ENCODE measurements around the gene PLEKHA5.
"Not testable (repeated sequence)": the region's sequence is repeated elsewhere in the genome, so short reads cannot be mapped to it uniquely, and the experiment has no call there.

Gene PLEKHA5

DNA sequence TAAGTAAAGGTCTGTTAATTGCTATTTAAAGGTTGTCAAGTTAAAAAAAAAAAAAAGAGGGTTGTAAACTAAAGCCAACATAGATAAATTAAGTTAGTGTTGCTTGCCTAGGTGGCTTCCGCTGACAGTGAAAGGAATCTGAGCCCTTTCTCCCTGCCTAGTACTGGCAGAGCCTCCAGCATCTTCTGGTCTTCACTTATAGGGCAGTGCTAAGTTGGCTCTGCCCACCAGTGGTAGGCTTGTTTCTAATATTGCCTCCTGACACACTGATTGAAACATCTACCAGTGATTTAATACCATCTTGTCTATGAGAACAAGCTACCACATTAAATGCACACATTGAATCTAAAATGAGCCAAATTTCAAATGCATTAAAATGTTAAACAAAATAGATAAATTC lies 39.7 kb downstream of the PLEKHA5 start:
- no peak for DNase-seq

- not testable (repeated sequence) for DNase-seq
Measured at GRCh38 chr12:19170286-19170685, 40.8 kb downstream of the PLEKHA5 start.

GRCh38 chr12:19171731-19172130 lies 42.2 kb downstream of the PLEKHA5 start:
- no peak for DNase-seq

DNA sequence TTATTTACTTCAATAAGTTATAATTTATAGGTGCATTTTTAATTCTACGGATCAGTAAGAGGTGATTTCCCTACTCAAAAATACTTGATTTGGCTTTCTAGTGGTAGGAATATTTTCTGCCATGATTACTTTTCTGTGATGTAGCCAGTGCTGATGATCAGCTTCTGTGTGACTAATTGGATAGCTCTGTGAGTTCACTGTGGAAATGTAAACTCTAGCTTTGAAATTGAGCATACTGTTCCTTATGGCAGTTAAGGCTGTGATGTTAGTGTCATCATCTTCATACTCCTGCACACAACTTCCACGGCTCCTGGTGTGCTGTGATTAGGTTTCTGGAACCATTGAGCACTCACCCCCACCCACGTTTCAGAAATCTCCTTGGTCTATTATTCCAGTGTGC lies 48.2 kb downstream of the PLEKHA5 start:
- no peak for DNase-seq

DNA sequence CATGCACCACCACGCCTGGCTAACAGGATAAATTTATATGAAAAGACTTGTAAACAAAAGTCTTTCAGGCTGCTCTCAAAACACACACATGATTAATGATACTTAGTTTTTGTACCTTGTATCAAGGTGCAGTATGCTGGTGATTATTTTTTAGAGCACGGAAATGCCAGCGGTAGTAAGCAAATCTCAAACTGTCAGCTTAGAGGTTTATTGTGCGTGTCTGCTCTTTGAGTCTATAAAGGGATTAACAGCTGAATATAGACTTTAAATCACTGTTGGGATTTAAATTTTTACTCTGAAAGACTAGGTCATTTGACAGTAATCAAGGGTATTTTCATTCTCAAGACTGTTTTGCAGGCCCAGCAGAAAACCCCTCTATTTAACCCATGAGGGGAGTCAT lies 50.5 kb downstream of the PLEKHA5 start:
- DNase-seq: no peak

DNA sequence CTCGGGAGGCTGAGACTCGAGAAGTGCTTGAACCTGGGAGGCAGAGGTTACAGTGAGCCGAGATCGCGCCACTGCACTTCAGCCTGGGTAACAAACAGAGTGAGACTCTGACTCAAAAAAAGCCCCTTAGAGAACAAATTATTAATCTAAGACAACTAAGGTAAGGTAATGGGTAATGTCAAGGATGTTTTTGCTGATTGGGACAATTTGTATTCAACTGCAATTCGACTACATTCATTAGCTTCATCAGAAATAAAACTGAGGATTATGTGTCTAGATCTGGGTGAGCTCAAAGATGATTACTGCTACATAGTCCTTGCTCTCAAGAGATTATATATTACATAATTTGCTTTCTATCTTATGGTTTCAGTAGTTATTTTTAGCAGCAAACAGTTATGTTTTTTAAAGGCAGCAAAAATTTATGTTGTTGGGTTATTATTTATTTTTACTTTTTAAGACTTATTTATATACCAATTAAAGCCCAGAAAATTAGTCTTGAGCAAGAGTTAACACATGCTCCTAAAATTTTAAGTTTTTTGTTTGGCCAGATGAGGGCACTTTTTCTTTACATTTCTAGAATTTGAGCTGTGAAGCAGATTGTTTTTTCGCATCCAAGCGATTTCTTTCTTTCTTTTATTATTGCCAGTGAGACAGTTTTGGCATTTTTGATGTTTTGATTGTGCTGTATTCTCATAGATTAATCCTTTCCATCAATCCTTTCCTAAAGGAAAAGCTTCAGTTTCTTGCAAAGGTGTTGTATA lies 52.3 kb downstream of the PLEKHA5 start:
- no peak for DNase-seq

- no peak for DNase-seq
Measured at GRCh38 chr12:19183121-19183838, 53.7 kb downstream of the PLEKHA5 start.

GRCh38 chr12:19185262-19185929 lies 55.9 kb downstream of the PLEKHA5 start:
- DNase-seq: no peak

GRCh38 chr12:19186722-19187661 lies 57.5 kb downstream of the PLEKHA5 start:
- no peak for DNase-seq

DNA sequence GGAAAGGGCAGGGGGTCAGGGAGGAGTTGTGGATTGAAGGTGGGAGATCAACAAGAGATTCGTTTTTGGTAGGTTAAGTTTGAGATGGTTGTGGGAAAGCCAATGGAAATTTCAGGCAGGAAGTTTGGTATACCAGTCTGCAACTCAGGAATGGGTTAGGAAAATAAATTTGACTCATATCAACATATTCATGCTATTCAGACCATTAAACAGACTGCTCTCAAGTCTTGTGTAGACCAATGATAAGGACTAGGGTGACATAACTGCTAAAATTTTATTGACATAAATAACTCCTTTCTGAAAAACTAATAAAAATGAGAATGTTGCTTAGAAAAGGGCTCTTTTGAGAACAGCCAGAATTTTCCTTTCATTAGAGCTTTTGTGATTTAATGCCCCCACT lies 60.0 kb downstream of the PLEKHA5 start:
- DNase-seq: no peak

- no peak for DNase-seq
Measured at GRCh38 chr12:19190292-19191031, 60.9 kb downstream of the PLEKHA5 start.

- DNase-seq: no peak
Measured at GRCh38 chr12:19191089-19191488, 61.6 kb downstream of the PLEKHA5 start.

- DNase-seq: no peak
Measured at GRCh38 chr12:19191563-19191962, 62.0 kb downstream of the PLEKHA5 start.

- no peak for DNase-seq
Measured at GRCh38 chr12:19192710-19193109, 63.2 kb downstream of the PLEKHA5 start.

- no peak for DNase-seq
Measured at GRCh38 chr12:19194963-19195362, 65.4 kb downstream of the PLEKHA5 start.

- DNase-seq: no peak
Measured at GRCh38 chr12:19196959-19197630, 67.6 kb downstream of the PLEKHA5 start.

DNA sequence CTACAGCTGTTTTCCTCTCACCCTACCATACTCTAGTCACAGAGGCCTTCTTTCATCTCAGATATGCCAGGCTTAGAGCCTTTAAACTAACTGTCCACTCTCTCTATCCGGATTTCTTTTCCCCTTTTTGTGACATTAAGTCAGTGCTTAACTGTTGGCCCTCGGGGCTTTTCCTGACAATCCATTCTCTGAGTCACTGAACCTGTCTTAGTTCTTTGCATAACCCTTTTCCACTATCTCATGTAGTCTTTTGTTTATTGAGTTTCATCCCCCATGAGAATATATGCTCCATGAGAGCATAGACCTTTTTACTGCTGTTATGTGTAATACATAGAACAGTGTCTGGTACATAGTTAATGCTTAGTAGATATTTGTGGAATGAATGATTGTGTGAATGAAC lies 68.7 kb downstream of the PLEKHA5 start:
- DNase-seq: peak; percentile 90

DNA sequence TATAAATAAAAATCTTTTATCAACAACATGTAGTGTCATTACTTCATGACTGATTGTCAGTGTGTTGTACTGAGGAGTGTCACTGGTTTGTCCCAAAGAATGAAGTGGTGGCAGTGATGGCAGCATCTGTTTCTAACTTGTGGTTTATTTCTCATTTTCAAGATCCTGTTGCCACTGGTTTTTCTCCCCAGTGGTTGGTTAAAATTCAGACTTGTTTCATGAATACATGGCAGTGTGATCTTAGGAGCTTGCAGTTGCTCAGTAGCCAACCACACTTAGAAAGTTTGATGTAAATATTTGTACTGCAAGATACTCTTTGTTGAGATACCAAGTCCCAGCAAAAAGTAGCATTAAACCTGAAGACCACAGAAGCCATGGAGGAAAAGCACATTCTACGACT lies 69.8 kb downstream of the PLEKHA5 start:
- no peak for DNase-seq

GRCh38 chr12:19200261-19200660 lies 70.7 kb downstream of the PLEKHA5 start:
- DNase-seq: no peak

DNA sequence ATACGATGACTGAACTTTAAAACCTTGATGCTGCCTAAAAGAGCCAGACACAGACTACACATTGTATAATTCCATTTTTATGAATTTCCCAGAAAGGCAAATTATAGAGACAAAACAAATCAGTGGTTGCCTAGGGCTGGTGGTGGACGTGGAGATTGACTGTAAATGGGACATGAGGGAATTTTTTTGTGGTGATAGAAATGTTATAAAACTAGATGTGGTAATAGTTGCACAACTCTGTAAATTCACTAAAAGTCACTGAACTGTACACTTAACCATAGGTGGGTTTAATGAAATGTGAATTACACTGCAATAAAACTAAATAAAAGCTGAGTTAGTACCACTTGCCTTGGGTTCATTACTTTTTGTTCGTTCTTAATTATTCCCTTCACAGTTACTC lies 72.1 kb downstream of the PLEKHA5 start:
- DNase-seq: no peak

GRCh38 chr12:19203013-19203412 lies 73.5 kb downstream of the PLEKHA5 start:
- DNase-seq: no peak
